Stimulated activated effector memory CD8-positive, alpha-beta T cell treated with anti-CD3 and anti-CD28 coated beads, Interleukin-12 subunit alpha, Interleukin-12 subunit beta, amount 100 ng/mL, for 72 hours (primary cell): ENCODE results near the gene EXOSC5.
"Not testable (repeated sequence)": the region's sequence is repeated elsewhere in the genome, so short reads cannot be mapped to it uniquely, and the experiment has no call there.

Experiments
- ATAC-seq: fragments of 150-1000 bp; cut with Tn5 transposase; 2 replicates; pipeline ENCODE4 v1.10.0; 2021
- DNase-seq, 2 donors: peaks; one replicate each; pipeline ENCODE4 v3.0.0; 2021 to 2022; ENCODE audit warnings: low spot score in 2 of 2
- H3K27ac Mint-ChIP-seq: one replicate; pipeline ENCODE4 v1.8.0; 2022; ENCODE audit warnings: mild to moderate bottlenecking, mixed read lengths
- H3K36me3 Mint-ChIP-seq: one replicate; pipeline ENCODE4 v1.8.0; 2022; ENCODE audit warnings: mild to moderate bottlenecking, mixed read lengths
- H3K4me1 Mint-ChIP-seq: one replicate; pipeline ENCODE4 v1.8.0; 2022; ENCODE audit warnings: mixed read lengths
- H3K4me3 Mint-ChIP-seq: one replicate; pipeline ENCODE4 v1.8.0; 2022; ENCODE audit warnings: mild to moderate bottlenecking, mixed read lengths
- H3K9me3 Mint-ChIP-seq: one replicate; pipeline ENCODE4 v1.8.0; 2022; ENCODE audit warnings: mixed read lengths

Gene EXOSC5

DNA sequence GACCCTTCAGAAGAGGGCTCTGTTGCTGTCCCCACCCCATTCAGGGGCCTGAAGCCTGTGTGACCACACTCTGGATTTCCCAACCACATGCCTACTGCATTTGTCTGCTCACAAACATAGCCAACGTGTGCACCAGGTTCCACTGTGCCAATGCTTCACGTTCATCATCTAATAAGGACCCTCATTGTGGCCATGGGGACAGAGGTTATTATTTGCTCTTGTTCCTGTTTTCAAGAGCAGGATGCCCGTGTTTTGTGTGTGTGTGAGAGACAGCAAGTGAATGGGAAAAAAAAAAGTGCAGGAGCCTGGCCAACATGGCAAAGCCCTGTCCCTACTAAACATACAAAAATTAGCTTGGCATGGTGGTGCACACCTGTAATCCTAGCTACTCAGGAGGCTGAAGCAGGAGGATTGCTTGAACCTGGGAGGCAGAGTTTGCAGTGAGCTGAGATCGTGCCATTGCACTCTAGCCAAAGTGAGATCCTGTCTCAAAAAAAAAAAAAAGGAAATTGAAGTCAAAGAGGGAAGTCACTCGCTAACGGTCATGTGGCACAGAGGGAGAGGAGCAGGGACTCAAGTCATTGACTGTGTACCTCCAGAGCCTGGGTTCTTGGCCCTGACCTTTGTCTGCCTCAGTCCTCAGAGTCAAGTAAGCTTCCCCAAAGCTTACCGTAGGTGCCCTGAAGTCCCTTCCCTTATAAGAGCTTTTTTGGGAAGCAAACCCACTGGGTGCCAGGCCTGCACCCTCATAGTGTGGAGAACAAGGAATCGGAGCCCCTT, 23.1 kb upstream of the EXOSC5 start:
- H3K36me3 Mint-ChIP-seq: peaks cover 75% of the 10 kb centered on the region
- ATAC-seq (no peak), DNase-seq (no peak)
- H3K4me1 Mint-ChIP-seq: peaks cover 18% of the 10 kb centered on the region
- H3K27ac Mint-ChIP-seq: peak overlapping the region; percentile 83
- no peak overlapping the region for H3K4me3 Mint-ChIP-seq
- H3K9me3 Mint-ChIP-seq: no peaks in the 10 kb centered on the region

DNA sequence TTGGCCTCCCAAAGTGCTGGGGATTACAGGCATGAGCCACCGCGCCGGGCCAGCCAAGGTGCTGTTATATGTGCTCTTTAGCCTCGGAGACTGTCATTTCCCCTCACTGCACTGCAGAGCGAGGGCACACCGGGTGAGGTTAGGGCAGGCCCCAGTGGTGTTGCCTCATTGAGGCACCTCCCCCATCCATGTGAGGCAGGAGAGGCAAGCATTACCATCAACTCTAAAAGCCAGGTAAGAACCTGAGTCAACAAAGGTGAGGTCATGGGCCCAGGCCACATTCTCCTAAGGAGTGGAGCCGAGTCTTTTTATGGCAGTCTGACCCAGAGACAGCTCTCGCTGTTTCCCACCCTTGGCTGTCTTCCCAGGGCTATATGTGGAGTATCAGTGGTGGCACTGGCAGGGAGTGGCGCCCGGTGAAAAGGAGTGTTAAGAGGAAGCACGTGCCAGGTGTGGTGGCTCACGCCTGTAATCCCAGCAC, 19.1 kb upstream of the EXOSC5 start:
- DNase-seq: no peak
- H3K27ac Mint-ChIP-seq: no peak overlapping the region

DNA sequence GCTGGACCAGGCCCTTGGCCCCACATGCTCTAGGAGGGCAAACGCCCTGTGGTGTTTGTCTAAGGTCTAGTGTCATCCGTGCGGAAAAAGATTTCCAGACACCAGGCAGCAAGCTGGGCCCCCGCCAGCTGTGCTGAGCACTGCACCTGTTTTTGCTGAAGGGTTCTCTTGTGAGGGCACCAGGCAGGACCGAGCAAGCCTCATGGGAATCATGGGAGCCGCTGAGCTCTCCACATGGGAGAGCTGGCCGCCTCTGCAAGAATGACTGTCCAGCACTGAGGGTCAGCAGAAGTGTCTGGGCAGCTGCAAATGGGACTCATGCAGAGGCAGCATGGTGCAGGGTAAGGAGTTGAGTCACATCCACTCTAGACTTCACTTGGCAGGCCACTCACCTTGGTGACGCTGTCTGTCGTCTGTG, 18.0 kb upstream of the EXOSC5 start:
- Mint-ChIP-seq H3K27ac (no peak overlapping the region), H3K4me1 (peaks cover 1% of the 10 kb centered on the region), H3K36me3 (peaks cover 76% of the 10 kb centered on the region), H3K9me3 (no peaks in the 10 kb centered on the region), H3K4me3 (no peak overlapping the region)
- DNase-seq (no peak), ATAC-seq (no peak)

More for the DNA sequence above, 19.1 kb upstream of the EXOSC5 start:
- Mint-ChIP-seq H3K4me3 (no peak overlapping the region), H3K36me3 (peaks cover 85% of the 10 kb centered on the region), H3K9me3 (no peaks in the 10 kb centered on the region), H3K4me1 (peaks cover 5% of the 10 kb centered on the region)
- no peak for ATAC-seq

DNA sequence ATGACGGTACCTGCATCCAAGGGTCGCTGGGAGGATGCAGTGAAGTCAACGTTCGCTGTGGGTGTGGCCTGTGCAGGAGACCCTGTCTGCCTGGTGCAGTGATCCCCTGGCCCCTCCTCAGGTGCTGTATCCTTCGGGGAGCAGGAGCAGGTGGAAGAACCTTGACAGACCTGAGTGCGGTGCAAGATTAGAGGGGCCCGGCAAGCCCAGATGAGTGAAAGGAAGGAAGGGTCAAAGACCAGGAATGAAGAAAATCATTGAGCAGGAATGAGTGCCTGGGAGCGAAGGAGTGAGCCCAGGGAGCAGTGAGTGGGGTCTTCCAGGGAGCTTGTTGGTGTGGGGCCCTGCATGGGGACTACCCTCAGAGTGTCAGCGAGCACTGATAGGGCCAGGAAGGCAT, 17.3 kb upstream of the EXOSC5 start:
- ATAC-seq: no peak
- Mint-ChIP-seq H3K4me3 (no peak overlapping the region), H3K36me3 (peaks cover 72% of the 10 kb centered on the region)

DNA sequence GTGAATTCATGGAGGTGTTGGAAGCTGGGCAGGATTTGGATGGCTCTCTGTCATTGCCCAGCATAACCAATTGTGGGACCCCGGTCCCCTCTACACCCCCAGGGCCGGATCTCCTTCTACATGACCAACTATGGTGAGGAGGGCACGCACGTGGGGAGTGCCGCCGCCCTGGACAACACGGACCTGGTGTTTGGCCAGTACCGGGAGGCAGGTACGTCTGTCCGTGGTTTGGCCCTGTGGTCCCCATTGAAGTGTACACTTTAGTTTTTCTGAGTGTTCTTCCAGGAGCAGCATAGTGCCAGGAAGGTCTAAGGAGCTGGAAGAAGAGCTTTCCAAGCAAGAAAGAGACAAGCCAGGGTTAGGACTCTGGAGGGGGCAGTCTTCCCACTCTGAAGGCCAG, 16.8 kb upstream of the EXOSC5 start:
- Mint-ChIP-seq H3K9me3 (no peaks in the 10 kb centered on the region), H3K4me3 (no peak overlapping the region), H3K4me1 (peaks cover 13% of the 10 kb centered on the region), H3K27ac (peak overlapping the region; percentile 48), H3K36me3 (peaks cover 67% of the 10 kb centered on the region)
- ATAC-seq (no peak), DNase-seq (no peak)

More for the DNA sequence above, 17.3 kb upstream of the EXOSC5 start:
- Mint-ChIP-seq H3K4me1 (peaks cover 8% of the 10 kb centered on the region), H3K27ac (no peak overlapping the region), H3K9me3 (no peaks in the 10 kb centered on the region)
- no peak for DNase-seq

DNA sequence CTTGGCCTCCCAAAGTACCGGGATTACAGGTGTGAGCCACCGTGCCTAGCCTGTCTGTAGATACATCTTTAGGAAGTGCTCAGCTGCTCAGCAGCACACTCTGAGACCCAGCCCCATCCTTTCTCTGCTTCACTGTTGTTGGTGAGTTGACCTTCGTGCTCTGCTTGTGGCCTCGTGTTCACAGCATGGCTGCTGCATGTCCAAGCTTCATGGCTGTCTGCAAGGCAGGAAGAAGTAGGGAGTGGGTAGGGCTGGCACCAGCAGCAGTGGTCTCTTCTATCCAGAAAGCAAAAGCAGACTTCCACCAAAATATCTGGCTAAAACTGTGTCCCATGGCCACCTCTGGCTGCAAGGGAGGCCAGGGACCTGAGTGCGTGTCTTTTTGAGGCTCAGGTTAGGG, 15.8 kb upstream of the EXOSC5 start:
- no peak for ATAC-seq
- Mint-ChIP-seq H3K9me3 (no peaks in the 10 kb centered on the region), H3K4me1 (peaks cover 15% of the 10 kb centered on the region), H3K27ac (peak overlapping the region; percentile 14), H3K36me3 (peaks cover 57% of the 10 kb centered on the region), H3K4me3 (no peak overlapping the region)
- DNase-seq: no peak

DNA sequence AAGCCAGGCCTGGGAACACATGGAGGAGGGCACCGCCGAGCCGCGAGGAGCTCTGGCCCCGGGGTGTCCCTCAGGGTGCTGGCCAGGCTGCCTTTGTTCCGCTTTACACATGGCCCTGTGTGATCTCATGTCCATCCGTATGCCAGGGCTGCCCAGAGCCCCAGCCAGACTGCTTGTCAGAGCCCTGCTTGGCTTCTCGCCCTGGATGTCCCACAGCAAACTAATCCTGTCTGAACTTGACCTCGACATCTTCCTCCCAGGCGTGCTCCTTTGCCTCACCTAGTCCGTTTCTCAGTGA, 14.8 kb upstream of the EXOSC5 start:
- Mint-ChIP-seq H3K36me3 (peaks cover 47% of the 10 kb centered on the region), H3K9me3 (no peaks in the 10 kb centered on the region), H3K27ac (no peak overlapping the region), H3K4me3 (no peak overlapping the region), H3K4me1 (peaks cover 15% of the 10 kb centered on the region)
- DNase-seq: no peak
- no peak for ATAC-seq

DNA sequence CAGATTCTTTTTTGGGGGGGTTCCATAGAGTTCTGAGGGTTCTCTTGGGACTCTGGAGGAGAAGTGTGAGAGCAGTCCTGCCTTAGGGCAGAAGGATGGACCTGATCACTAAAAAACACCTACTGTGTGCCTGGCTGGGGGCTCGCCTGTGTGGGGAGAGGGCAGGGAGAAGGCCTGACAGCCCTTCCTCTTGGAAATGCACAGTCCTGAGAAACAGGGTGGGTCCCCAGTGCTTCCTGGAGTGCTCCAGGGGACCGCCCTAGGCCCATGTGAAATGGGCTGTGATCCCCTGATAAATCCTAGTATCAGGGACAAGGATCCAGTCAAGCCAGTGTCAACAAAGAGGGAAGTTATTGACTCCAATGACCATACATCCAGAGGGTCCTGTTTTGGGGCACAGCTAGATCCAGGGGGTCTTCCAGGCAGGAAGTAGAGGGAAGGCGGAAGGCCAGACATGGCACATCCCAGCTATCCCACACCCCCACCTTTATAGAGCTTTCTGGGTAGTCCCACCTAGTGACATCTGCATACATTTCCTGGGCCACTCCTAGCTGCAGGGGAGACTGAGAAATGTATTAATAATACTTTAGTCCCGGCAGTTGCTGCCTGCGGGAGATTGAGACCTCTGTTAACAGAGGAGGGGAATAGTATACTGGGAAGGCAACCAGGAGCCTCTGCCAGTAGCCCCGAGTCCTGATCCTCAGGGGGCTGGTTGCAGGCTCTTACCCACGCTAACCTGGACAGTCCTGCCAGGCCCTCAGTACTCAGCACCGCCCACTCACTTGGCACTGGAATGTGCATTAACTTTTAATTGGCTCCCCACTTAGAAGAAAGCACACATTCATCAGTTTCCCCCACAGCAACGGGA, 14.2 kb upstream of the EXOSC5 start:
- ATAC-seq (no peak), DNase-seq (no peak)
- Mint-ChIP-seq H3K27ac (peak overlapping the region; percentile 50), H3K4me3 (no peak overlapping the region), H3K9me3 (no peaks in the 10 kb centered on the region), H3K36me3 (peaks cover 42% of the 10 kb centered on the region), H3K4me1 (peaks cover 15% of the 10 kb centered on the region)

DNA sequence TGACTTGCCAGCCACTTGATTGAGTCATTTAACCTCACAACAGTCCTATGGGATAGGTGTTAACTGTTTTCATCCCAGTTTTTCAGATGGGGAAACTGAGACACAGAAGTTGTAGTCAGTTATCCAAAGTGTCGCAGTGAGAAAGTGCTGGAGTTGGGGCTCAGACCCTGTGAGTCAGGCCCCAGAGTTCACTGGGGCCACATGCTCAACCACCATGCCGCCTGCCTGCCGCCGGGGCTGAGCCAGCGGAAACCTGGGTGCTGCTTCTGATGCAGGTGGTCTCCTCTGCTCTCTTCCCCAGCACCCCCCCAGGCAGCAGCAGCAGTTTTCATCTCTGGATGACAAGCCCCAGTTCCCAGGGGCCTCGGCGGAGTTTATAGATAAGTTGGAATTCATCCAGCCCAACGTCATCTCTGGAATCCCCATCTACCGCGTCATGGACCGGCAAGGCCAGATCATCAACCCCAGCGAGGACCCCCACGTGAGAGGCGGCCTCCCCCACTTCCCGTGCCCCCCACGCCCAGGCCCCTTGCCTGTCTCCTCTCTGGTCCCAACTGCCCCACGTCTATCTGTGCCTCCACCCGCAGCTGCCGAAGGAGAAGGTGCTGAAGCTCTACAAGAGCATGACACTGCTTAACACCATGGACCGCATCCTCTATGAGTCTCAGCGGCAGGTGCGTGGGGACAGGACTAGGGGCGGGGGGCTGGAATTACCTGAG, 13.3 kb upstream of the EXOSC5 start:
- ATAC-seq: no peak

DNA sequence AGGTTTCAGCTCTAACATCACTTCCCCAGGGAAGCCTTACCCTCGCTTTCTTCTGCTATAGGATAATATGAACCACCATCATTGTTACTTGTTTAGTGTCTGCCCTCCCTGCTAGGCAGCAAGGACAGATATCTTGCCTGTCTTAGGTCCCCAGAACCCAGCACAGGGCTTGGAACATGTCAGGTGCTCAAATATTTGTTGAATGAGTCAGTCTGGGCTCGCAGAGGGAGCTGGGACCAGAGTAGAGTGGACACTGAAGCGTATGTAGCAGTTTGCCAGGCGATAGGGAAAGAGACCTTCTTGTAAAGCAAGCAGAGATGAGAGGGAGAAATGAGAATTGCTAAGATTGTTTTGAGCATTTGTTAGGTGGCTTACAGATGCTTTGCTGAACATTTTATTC, 12.1 kb upstream of the EXOSC5 start:
- H3K27ac Mint-ChIP-seq: peak overlapping the region; percentile 53
- H3K4me3 Mint-ChIP-seq: no peak overlapping the region
- H3K4me1 Mint-ChIP-seq: peaks cover 15% of the 10 kb centered on the region
- no peak for DNase-seq
- peaks cover 27% of the 10 kb centered on the region for H3K36me3 Mint-ChIP-seq
- ATAC-seq: no peak
- no peaks in the 10 kb centered on the region for H3K9me3 Mint-ChIP-seq

More for the DNA sequence above, 13.3 kb upstream of the EXOSC5 start:
- peak overlapping the region; percentile 53 for H3K27ac Mint-ChIP-seq
- H3K36me3 Mint-ChIP-seq: peaks cover 33% of the 10 kb centered on the region
- H3K4me1 Mint-ChIP-seq: peaks cover 15% of the 10 kb centered on the region
- no peak overlapping the region for H3K4me3 Mint-ChIP-seq
- H3K9me3 Mint-ChIP-seq: no peaks in the 10 kb centered on the region
- DNase-seq: no peak

DNA sequence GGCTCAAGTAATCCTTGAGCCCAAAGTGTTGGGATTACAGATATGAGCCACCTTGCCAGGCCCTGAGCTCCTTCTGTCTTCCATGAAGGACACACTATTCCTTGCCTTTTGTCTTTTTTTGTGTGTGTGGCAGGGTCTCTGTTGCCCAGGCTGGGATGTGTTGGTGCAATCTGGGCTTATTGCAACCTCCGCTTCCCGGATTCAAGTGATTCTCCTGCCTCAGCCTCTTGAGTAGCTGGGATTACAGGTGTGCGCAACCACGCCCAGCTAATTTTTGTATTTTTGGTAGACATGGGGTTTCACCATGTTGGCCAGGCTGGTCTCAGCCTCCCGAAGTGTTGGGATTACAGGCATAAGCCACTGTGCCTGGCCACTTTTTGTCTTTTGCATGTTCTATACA, 11.7 kb upstream of the EXOSC5 start:
- Mint-ChIP-seq H3K27ac (peak overlapping the region; percentile 53), H3K36me3 (peaks cover 23% of the 10 kb centered on the region), H3K4me1 (peaks cover 15% of the 10 kb centered on the region)
- not testable (repeated sequence) for H3K4me3 Mint-ChIP-seq, H3K9me3 Mint-ChIP-seq, ATAC-seq, DNase-seq

DNA sequence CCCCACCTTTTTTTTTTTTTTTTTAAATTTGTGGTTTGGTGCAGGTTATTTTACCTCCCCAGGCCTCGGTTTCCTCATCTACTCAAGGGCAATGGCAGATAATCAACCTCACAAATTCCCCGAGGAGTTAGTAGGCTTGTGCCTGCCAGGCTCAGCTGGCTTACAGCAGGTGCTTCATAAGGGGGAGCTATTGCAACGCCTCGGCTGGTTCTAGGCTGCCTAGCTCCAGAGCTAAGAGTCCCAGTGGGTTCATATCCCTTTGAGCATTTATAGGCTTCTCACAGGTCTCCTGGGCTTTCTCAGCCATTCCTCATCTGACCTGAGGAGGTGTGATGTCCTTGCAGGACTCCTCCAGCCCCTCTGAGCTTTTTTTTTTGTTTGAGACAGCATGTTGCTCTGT, 11.1 kb upstream of the EXOSC5 start:
- DNase-seq (no peak), ATAC-seq (no peak)
- Mint-ChIP-seq H3K27ac (no peak overlapping the region), H3K4me1 (peaks cover 15% of the 10 kb centered on the region), H3K36me3 (peaks cover 19% of the 10 kb centered on the region), H3K4me3 (no peak overlapping the region), H3K9me3 (no peaks in the 10 kb centered on the region)

DNA sequence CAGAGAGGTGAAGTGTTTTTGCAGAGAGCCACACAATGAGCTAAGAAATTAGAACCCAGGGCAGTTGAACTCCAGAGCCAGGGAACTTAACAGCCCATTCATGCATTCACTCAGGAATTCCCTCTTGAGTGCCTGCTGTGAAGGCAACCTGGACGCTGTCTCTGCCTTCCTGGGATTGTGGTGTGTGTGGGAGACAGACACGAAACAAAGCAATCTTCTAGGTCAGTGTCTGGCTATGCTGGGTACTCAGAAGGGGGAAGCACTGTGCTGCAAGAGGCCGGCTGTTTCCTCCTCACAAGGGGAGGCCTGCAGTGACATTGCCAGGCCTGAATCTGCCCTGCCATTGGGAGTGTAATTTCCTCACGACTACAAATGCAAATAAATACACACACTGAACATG, 10.1 kb upstream of the EXOSC5 start:
- DNase-seq (no peak), ATAC-seq (no peak)
- Mint-ChIP-seq H3K9me3 (no peaks in the 10 kb centered on the region), H3K4me1 (peaks cover 15% of the 10 kb centered on the region), H3K27ac (no peak overlapping the region), H3K36me3 (peaks cover 16% of the 10 kb centered on the region), H3K4me3 (no peak overlapping the region)

DNA sequence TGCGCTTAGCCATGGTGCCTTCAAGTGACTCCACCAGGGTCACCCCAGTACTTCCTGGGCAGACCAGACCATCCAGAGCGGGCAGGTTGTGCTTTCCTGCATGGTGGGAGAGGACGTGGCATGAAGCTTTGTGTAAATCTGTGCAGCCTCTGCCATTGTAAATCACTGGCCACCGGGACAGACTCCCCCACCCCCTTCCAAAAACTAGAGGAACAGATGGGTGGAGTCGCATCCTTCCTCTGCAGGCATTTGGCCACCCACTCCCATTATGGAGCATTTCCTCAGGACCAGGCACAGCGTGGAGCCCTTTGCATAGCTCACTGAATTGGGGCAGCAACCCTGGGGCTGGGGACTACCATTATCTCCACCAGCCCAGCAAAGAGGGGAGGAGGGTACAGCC, 8.6 kb upstream of the EXOSC5 start:
- no peak for ATAC-seq
- Mint-ChIP-seq H3K4me1 (peaks cover 25% of the 10 kb centered on the region), H3K36me3 (peaks cover 21% of the 10 kb centered on the region), H3K9me3 (no peaks in the 10 kb centered on the region), H3K4me3 (no peak overlapping the region), H3K27ac (no peak overlapping the region)
- DNase-seq: no peak

DNA sequence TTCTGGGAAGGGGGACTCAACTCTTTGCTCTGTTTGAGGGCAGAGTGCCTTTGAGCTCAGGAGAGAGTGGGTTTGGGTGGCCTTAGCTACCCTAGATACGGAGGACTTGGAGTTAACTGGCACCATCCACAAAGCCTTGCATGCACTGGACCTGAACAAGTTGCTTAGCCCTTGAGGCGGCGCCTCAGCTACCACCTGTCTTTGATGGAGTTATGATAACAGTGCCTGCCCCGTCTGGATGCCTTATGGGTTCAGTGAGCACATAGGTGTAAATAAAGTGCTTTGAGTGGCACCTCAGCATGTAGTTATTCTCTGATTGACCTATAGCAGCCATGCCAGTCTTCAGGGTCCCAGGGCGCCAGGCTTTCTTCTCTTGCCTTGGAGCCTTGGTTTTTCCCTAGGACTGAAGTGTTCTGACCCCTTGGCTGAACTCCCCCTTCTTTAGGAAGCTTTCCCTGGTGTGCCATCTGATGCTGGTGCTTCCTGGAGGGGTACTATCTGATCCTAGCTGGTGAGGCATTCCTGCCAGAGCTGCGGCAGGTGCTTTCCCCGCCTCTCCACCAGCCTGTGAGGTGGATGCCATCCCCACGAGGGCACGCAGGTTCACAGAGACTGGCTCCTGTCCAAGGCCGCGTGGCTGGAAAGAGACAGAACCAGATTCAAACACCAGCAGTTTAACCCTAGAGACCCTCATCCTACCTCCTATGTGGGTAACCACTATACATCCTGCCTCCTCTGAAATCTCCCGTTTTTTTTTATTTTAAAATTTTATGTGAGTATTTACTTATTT, 6.2 kb upstream of the EXOSC5 start:
- H3K27ac Mint-ChIP-seq: peak overlapping the region; percentile 26
- no peaks in the 10 kb centered on the region for H3K9me3 Mint-ChIP-seq
- peaks cover 16% of the 10 kb centered on the region for H3K36me3 Mint-ChIP-seq
- no peak overlapping the region for H3K4me3 Mint-ChIP-seq
- H3K4me1 Mint-ChIP-seq: peaks cover 25% of the 10 kb centered on the region
- ATAC-seq (no peak), DNase-seq (no peak)
